Parathyroid adenoma (tissue), 2 donors: ENCODE data around the gene SLC17A9.

ENCODE experiments used
- H2AFZ ChIP-seq: fragments of 300-600 bp; sonication (generic); one replicate; pipeline ENCODE4 v1.7.0; 2017; ENCODE audit warnings: antibody characterized with exemption, mild to moderate bottlenecking
- H3K27ac ChIP-seq: fragments of 300-600 bp; sonication (generic); one replicate; pipeline ENCODE4 v1.7.0; 2017
- H3K27me3 ChIP-seq: fragments of 300-600 bp; sonication (generic); one replicate; pipeline ENCODE4 v1.7.0; 2017; ENCODE audit warnings: low read length; ENCODE audit not compliant: control insufficient read depth, insufficient read depth
- H3K36me3 ChIP-seq: fragments of 300-600 bp; sonication (generic); one replicate; pipeline ENCODE4 v1.7.0; 2017; ENCODE audit warnings: low read length; ENCODE audit not compliant: control insufficient read depth, insufficient read depth
- H3K4me1 ChIP-seq: fragments of 300-600 bp; sonication (generic); one replicate; pipeline ENCODE4 v1.7.0; 2017; ENCODE audit warnings: control low read depth
- H3K4me2 ChIP-seq: fragments of 300-600 bp; sonication (generic); one replicate; pipeline ENCODE4 v1.7.0; 2017; ENCODE audit warnings: low read length
- H3K4me3 ChIP-seq: fragments of 300-600 bp; sonication (generic); one replicate; pipeline ENCODE4 v1.7.0; 2017; ENCODE audit warnings: low read depth, low read length
- H3K79me2 ChIP-seq: fragments of 300-600 bp; sonication (generic); one replicate; pipeline ENCODE4 v1.7.0; 2017; ENCODE audit warnings: control low read depth
- H3K9ac ChIP-seq: fragments of 300-600 bp; sonication (generic); one replicate; pipeline ENCODE4 v1.7.0; 2017; ENCODE audit warnings: mild to moderate bottlenecking
- H3K9me3 ChIP-seq: fragments of 300-600 bp; sonication (generic); one replicate; pipeline ENCODE4 v1.7.0; 2017; ENCODE audit warnings: low read length; ENCODE audit not compliant: control insufficient read depth
- TF ChIP-seq, protein P1 (sequence below): fragments of 300-600 bp; sonication (generic); IDR thresholded peaks from one replicate; pipeline ENCODE4 v1.7.0; 2017; ENCODE audit warnings: antibody characterized with exemption, mild to moderate bottlenecking
- donor health status: primary hyperparathyroidism.

Gene SLC17A9

DNA sequence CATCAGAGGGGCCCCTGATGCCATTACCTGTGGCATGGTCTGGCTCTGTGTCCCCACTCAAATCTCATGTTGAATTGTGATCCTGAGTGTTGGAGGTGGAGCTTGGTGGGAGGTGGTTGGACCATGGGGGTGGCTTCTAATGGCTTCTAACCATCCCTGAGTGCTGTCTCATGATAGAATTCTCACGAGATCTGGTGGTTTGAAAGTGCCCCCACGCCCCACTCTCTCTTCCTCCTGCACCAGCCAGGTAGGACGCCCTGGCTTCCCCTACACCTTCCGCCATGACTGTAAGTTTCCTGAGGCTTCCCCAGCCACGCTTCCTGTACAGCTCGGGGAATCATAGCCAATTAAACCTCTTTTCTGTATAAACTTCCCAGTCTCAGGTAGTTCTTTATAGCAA is 39.4 kb downstream of the SLC17A9 start:
- H3K4me1 ChIP-seq = no peaks in the 10 kb centered on the region
- no peaks in the 10 kb centered on the region for H3K9me3 ChIP-seq
- no peak overlapping the region for H2AFZ ChIP-seq
- TF ChIP-seq, protein P1, sequence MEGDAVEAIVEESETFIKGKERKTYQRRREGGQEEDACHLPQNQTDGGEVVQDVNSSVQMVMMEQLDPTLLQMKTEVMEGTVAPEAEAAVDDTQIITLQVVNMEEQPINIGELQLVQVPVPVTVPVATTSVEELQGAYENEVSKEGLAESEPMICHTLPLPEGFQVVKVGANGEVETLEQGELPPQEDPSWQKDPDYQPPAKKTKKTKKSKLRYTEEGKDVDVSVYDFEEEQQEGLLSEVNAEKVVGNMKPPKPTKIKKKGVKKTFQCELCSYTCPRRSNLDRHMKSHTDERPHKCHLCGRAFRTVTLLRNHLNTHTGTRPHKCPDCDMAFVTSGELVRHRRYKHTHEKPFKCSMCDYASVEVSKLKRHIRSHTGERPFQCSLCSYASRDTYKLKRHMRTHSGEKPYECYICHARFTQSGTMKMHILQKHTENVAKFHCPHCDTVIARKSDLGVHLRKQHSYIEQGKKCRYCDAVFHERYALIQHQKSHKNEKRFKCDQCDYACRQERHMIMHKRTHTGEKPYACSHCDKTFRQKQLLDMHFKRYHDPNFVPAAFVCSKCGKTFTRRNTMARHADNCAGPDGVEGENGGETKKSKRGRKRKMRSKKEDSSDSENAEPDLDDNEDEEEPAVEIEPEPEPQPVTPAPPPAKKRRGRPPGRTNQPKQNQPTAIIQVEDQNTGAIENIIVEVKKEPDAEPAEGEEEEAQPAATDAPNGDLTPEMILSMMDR = no peak
- no peak overlapping the region for H3K4me2 ChIP-seq
- H3K27ac ChIP-seq = no peak overlapping the region
- no peak overlapping the region for H3K9ac ChIP-seq
- H3K36me3 ChIP-seq = no peaks in the 10 kb centered on the region
- no peaks in the 10 kb centered on the region for H3K27me3 ChIP-seq
- no peak overlapping the region for H3K4me3 ChIP-seq
- H3K79me2 ChIP-seq = no peaks in the 10 kb centered on the region

DNA sequence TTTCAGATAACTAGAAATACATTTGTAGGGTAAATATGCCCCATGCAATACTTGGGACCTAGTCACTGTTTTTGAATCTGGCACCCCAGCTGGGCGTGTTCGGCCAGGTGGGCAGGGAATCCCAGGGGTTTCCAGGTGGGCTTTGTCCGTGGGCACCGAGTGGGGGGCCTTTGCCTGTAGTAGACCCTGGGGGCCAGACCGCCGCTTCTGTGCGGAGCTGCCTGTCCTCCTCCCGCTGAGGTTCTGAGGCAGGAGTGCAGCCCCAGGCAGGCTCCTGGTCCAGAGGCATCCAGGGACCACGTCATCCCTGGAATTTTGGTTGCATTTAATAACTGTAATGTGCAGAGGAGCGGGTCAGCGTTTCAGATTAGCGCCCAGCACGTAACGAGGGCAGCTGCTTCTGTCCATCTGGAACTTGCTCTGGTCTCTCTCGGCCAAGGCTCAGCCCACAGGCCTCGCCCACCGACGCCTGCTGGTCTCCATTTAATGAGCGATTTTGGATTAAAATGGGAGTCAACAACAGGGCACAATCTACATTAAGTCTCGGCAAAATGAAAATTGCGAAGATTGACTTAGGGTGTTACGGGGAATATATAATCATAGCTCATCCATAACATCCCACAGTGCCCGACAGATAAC is 41.5 kb downstream of the SLC17A9 start:
- Histone ChIP-seq H2AFZ (no peak overlapping the region), H3K4me2 (no peak overlapping the region), H3K79me2 (no peaks in the 10 kb centered on the region), H3K4me3 (no peak overlapping the region), H3K27ac (no peak overlapping the region), H3K36me3 (no peaks in the 10 kb centered on the region), H3K9me3 (no peaks in the 10 kb centered on the region), H3K9ac (no peak overlapping the region), H3K4me1 (no peaks in the 10 kb centered on the region), H3K27me3 (no peaks in the 10 kb centered on the region)
- TF ChIP-seq, protein P1 = no peak

DNA sequence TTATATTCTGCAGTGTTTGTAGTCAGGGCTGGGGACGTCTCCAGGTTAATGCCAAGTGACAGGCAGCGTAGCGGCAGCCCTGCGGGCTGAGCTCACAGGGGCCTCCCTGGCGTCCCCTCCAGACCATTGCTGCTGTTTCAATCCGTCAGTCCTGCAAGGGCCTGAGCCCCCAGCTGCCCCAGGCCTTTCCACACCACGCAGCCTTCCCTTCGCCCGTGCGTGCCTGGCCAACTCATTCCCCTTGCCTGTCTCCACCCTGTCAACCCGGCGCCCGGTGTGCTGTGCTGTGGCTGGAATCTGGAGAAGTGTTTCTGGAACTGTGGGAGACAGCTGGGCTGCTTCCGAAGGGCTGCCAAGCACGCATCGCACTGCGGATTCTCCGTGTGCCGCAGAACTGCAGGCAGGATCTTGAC is 42.4 kb downstream of the SLC17A9 start:
- no peak overlapping the region for H2AFZ ChIP-seq
- H3K9ac ChIP-seq = no peak overlapping the region
- no peaks in the 10 kb centered on the region for H3K79me2 ChIP-seq
- no peaks in the 10 kb centered on the region for H3K36me3 ChIP-seq
- no peaks in the 10 kb centered on the region for H3K9me3 ChIP-seq
- H3K27me3 ChIP-seq = no peaks in the 10 kb centered on the region
- H3K4me3 ChIP-seq = no peak overlapping the region
- H3K4me1 ChIP-seq = no peaks in the 10 kb centered on the region
- no peak overlapping the region for H3K4me2 ChIP-seq
- H3K27ac ChIP-seq = no peak overlapping the region
- TF ChIP-seq, protein P1 = no peak

DNA sequence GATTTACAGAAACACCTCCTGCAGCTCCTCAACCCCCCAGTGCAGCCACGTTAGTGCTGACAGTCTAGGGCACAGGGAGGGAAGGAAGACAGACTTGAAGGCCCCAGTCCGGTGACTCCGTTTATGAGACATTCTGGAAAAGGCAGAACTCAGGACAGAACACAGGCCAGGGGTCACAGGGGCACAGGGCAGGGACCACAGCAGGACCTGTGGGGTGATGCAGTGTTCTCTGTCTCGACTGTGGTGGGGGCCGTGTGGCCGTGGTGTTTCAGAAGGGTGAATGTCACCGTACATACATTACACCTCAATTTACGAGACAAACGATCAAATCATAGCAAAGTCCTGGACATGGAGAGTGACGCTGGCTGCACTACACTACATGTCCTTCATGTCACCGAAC is 43.0 kb downstream of the SLC17A9 start:
- no peak overlapping the region for H3K27ac ChIP-seq
- no peaks in the 10 kb centered on the region for H3K27me3 ChIP-seq
- no peaks in the 10 kb centered on the region for H3K9me3 ChIP-seq
- H2AFZ ChIP-seq = no peak overlapping the region
- no peak overlapping the region for H3K4me2 ChIP-seq
- H3K79me2 ChIP-seq = no peaks in the 10 kb centered on the region
- no peak overlapping the region for H3K4me3 ChIP-seq
- no peaks in the 10 kb centered on the region for H3K4me1 ChIP-seq
- H3K9ac ChIP-seq = no peak overlapping the region
- TF ChIP-seq, protein P1 = no peak
- H3K36me3 ChIP-seq = no peaks in the 10 kb centered on the region

DNA sequence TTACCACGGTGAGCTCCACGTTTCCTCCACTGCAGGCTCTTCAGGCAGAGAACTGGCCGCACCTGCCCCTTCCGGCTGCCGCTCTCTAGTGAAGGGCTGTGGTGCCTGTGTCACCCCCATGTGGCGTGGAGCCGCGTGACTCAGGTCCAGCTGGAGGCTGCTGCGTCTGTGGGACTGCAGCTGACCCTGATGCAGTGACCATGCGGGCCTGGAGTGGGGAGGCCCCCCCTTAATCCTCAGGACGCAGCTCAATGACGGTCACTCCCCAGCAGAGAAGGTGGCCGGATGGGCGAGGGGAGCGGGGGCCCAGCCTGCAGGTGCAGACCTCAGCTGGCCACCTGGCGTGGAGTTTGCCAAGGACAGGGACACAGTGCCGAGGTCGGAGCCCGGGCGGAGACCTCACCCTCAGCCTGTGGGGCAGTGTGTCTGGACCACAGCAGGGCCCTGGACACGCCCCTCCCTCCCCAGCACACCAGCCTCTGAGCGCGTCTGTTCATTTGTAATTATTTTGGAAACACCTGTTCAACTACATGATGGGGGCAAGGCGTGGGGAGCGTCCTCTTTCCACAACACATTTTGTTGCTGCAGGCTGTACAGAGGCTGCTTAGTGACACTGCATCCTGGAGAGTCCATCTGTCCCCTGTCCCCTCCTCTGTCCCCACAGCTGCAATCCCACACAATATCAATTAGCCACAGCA is 43.5 kb downstream of the SLC17A9 start:
- Histone ChIP-seq H3K79me2 (no peaks in the 10 kb centered on the region), H3K9me3 (no peaks in the 10 kb centered on the region), H3K36me3 (no peaks in the 10 kb centered on the region), H3K4me3 (no peak overlapping the region), H3K4me2 (no peak overlapping the region), H3K4me1 (no peaks in the 10 kb centered on the region), H3K27ac (no peak overlapping the region), H2AFZ (no peak overlapping the region), H3K27me3 (no peaks in the 10 kb centered on the region), H3K9ac (no peak overlapping the region)
- TF ChIP-seq, protein P1 = no peak
